GM10847 (cell line): ENCODE data around the gene SCN8A.

Experiments used
- POLR2A ChIP-seq: IDR thresholded peaks from 2 replicates; pipeline ENCODE4 v1.6.1; 2011; ENCODE audit not compliant: insufficient read length; ENCODE audit errors: extremely low read depth

SCN8A gene

GRCh38 chr12:51726161-51726560 lies 135.1 kb downstream of the SCN8A start:
- no peak for TF ChIP-seq POLR2A

- no peak for TF ChIP-seq POLR2A
These were observed 135.9 kb downstream of the SCN8A start for GRCh38 chr12:51726931-51727330.

- TF ChIP-seq POLR2A = no peak
These were observed 138.3 kb downstream of the SCN8A start for GRCh38 chr12:51729331-51729730.

GRCh38 chr12:51730745-51731144 lies 139.7 kb downstream of the SCN8A start:
- no peak for TF ChIP-seq POLR2A

GRCh38 chr12:51740536-51740935 lies 149.5 kb downstream of the SCN8A start:
- no peak for TF ChIP-seq POLR2A

GRCh38 chr12:51744235-51744634 lies 153.2 kb downstream of the SCN8A start:
- TF ChIP-seq POLR2A = no peak

GRCh38 chr12:51744957-51745356 lies 153.9 kb downstream of the SCN8A start:
- TF ChIP-seq POLR2A = no peak

- no peak for TF ChIP-seq POLR2A
These were observed 155.4 kb downstream of the SCN8A start for GRCh38 chr12:51746416-51746815.

GRCh38 chr12:51748235-51748634 lies 157.2 kb downstream of the SCN8A start:
- no peak for TF ChIP-seq POLR2A

GRCh38 chr12:51749206-51749985 lies 158.4 kb downstream of the SCN8A start:
- no peak for TF ChIP-seq POLR2A

GRCh38 chr12:51749986-51750317 lies 158.9 kb downstream of the SCN8A start:
- TF ChIP-seq POLR2A = no peak

- no peak for TF ChIP-seq POLR2A
These were observed 160.6 kb downstream of the SCN8A start for GRCh38 chr12:51751661-51752060.

GRCh38 chr12:51752234-51752889 lies 161.3 kb downstream of the SCN8A start:
- TF ChIP-seq POLR2A = no peak

GRCh38 chr12:51753980-51754675 lies 163.1 kb downstream of the SCN8A start:
- no peak for TF ChIP-seq POLR2A

GRCh38 chr12:51755251-51755650 lies 164.2 kb downstream of the SCN8A start:
- no peak for TF ChIP-seq POLR2A

GRCh38 chr12:51759175-51759574 lies 168.1 kb downstream of the SCN8A start:
- TF ChIP-seq POLR2A = no peak
